ENCODE results near the gene TPCN2.

The TPCN2 gene

GRCh38 chr11:69071956-69072355 is 23.2 kb downstream of the TPCN2 start:
- no peak overlapping the region for H3K9ac ChIP-seq

GRCh38 chr11:69073469-69073868 is 24.7 kb downstream of the TPCN2 start:
- Histone ChIP-seq H3K79me2 (ENCODE audit: insufficient read depth, low read depth) (no peaks in the 10 kb centered on the region), H3K36me3 (ENCODE audit: insufficient read depth) (no peaks in the 10 kb centered on the region), H3K9ac (no peak overlapping the region), H2AFZ (ENCODE audit: low read depth) (no peak overlapping the region), H3K4me2 (no peak overlapping the region), H3K4me1 (ENCODE audit: low read depth, poor library complexity, severe bottlenecking) (peaks cover 21% of the 10 kb centered on the region), H3K27ac (no peak overlapping the region), H3K27me3 (ENCODE audit: insufficient read depth, low read depth) (no peaks in the 10 kb centered on the region), H4K20me1 (ENCODE audit: insufficient read depth) (no peaks in the 10 kb centered on the region), H3K4me3 (IDR thresholded peaks at IDR 0.05; ENCODE audit: insufficient read depth, low read depth, low read length) (no peak overlapping the region)
- TF ChIP-seq, protein P1, sequence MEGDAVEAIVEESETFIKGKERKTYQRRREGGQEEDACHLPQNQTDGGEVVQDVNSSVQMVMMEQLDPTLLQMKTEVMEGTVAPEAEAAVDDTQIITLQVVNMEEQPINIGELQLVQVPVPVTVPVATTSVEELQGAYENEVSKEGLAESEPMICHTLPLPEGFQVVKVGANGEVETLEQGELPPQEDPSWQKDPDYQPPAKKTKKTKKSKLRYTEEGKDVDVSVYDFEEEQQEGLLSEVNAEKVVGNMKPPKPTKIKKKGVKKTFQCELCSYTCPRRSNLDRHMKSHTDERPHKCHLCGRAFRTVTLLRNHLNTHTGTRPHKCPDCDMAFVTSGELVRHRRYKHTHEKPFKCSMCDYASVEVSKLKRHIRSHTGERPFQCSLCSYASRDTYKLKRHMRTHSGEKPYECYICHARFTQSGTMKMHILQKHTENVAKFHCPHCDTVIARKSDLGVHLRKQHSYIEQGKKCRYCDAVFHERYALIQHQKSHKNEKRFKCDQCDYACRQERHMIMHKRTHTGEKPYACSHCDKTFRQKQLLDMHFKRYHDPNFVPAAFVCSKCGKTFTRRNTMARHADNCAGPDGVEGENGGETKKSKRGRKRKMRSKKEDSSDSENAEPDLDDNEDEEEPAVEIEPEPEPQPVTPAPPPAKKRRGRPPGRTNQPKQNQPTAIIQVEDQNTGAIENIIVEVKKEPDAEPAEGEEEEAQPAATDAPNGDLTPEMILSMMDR (conservative IDR thresholded peaks at IDR 0.05; ENCODE audit: low read depth, low read length) = no peak

More at GRCh38 chr11:69071956-69072355, 23.2 kb downstream of the TPCN2 start:
- Histone ChIP-seq H3K27me3 (ENCODE audit: insufficient read depth, low read depth) (no peaks in the 10 kb centered on the region), H3K79me2 (ENCODE audit: insufficient read depth, low read depth) (no peaks in the 10 kb centered on the region), H3K4me1 (ENCODE audit: low read depth, poor library complexity, severe bottlenecking) (peaks cover 21% of the 10 kb centered on the region), H3K27ac (no peak overlapping the region), H3K36me3 (ENCODE audit: insufficient read depth) (no peaks in the 10 kb centered on the region), H3K4me2 (no peak overlapping the region), H4K20me1 (ENCODE audit: insufficient read depth) (no peaks in the 10 kb centered on the region), H2AFZ (ENCODE audit: low read depth) (no peak overlapping the region), H3K4me3 (IDR thresholded peaks at IDR 0.05; ENCODE audit: insufficient read depth, low read depth, low read length) (no peak overlapping the region)
- TF ChIP-seq, protein P1 (conservative IDR thresholded peaks at IDR 0.05; ENCODE audit: low read depth, low read length) = no peak

- TF ChIP-seq, protein P1 (conservative IDR thresholded peaks at IDR 0.05; ENCODE audit: low read depth, low read length) = no peak
- H3K79me2 ChIP-seq (ENCODE audit: insufficient read depth, low read depth) = no peaks in the 10 kb centered on the region
- H4K20me1 ChIP-seq (ENCODE audit: insufficient read depth) = no peaks in the 10 kb centered on the region
- H3K4me3 ChIP-seq (IDR thresholded peaks at IDR 0.05; ENCODE audit: insufficient read depth, low read depth, low read length) = no peak overlapping the region
- no peaks in the 10 kb centered on the region for H3K27me3 ChIP-seq (ENCODE audit: insufficient read depth, low read depth)
- H2AFZ ChIP-seq (ENCODE audit: low read depth) = no peak overlapping the region
- H3K27ac ChIP-seq = no peak overlapping the region
- no peaks in the 10 kb centered on the region for H3K36me3 ChIP-seq (ENCODE audit: insufficient read depth)
- H3K4me1 ChIP-seq (ENCODE audit: low read depth, poor library complexity, severe bottlenecking) = peaks cover 21% of the 10 kb centered on the region
- H3K9ac ChIP-seq = no peak overlapping the region
- no peak overlapping the region for H3K4me2 ChIP-seq
Measured at GRCh38 chr11:69074375-69075140, 25.8 kb downstream of the TPCN2 start.

DNA sequence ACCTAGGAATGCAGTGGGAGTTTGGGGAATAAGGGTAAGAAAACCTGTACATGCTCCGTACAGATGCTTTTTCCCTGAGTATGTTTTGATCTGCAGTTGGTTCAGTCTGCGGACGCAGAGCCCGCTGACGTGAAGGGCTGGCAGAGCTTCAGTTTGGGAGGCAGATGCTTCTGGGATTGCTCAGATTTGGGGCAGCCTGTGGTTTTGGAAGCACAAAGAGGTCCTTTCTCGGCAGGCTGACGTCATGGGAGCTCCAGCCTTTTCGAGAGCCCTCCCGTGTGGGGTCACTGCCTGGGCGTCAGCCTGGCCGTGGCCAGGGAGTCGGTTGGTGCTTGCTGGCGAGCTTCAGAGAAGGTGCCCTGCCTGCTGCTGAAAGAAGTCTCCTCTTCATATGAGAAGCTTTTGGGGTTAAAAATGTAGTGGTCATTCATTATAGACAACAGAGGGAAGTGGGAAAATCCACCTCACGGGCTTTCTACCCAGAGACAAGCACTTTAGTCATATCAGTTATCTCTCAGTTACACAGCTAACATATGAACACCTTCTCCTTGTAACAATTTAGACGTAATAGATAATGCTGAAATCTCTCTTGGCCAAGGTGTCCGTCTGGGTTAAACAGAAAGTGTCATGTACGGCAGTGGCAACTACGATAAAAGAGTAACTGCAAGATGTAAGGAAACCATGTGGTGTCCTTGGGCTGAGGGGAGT is 26.8 kb downstream of the TPCN2 start:
- TF ChIP-seq, protein P1 (conservative IDR thresholded peaks at IDR 0.05; ENCODE audit: low read depth, low read length) = no peak
- no peak overlapping the region for H2AFZ ChIP-seq (ENCODE audit: low read depth)

More for the DNA sequence above, 26.8 kb downstream of the TPCN2 start:
- H3K4me2 ChIP-seq = peak overlapping the region; percentile 18
- no peaks in the 10 kb centered on the region for H3K27me3 ChIP-seq (ENCODE audit: insufficient read depth, low read depth)
- no peak overlapping the region for H3K9ac ChIP-seq
- H3K79me2 ChIP-seq (ENCODE audit: insufficient read depth, low read depth) = no peaks in the 10 kb centered on the region
- no peak overlapping the region for H3K4me3 ChIP-seq (IDR thresholded peaks at IDR 0.05; ENCODE audit: insufficient read depth, low read depth, low read length)
- H4K20me1 ChIP-seq (ENCODE audit: insufficient read depth) = no peaks in the 10 kb centered on the region
- no peaks in the 10 kb centered on the region for H3K36me3 ChIP-seq (ENCODE audit: insufficient read depth)
- peaks cover 21% of the 10 kb centered on the region for H3K4me1 ChIP-seq (ENCODE audit: low read depth, poor library complexity, severe bottlenecking)
- peak overlapping the region; percentile 27; the same call in 1 of the 2 replicates for H3K27ac ChIP-seq

All from KMS-11 (cell line).